Tongue (tissue), 2 donors: ENCODE measurements around the gene PDCL3. TPM values are rescaled to one million over a fixed set of nuclear protein-coding genes. Genes with fewer than 3 reads are reported as not detected.

Experiments
- DNase-seq: peaks from one replicate; pipeline ENCODE4 v3.0.0-alpha.2; 2015
- total RNA-seq: library from RNA; depleted of rRNA; stranded (reverse); fragments of >200 nt; gene quantifications from one replicate; pipeline ENCODE4 v1.2.3, GENCODE V29; 2014

The PDCL3 gene
- total RNA-seq, 1 donor from 2014 or later: 20.9 TPM

DNA sequence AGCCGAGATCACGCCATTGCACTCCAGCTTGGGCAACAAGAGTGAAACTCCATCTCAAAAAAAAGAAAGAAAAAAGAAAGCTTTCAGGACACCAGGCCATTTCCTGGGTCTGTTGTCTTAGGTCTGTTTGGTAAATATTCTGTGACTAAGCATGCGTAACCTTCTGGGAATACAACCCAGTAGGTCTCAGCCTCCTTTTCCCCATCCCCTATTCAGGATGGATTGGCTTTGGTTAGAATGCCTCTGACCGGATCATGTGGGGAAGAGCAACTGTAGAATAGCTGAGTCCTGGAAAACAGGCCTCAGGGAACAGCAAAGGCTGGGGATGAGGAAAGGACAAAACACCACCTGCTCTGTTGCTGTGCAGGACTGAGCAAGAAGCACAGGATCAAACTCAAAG is 1.6 kb upstream of the PDCL3 start:
- DNase-seq: no peak

DNA sequence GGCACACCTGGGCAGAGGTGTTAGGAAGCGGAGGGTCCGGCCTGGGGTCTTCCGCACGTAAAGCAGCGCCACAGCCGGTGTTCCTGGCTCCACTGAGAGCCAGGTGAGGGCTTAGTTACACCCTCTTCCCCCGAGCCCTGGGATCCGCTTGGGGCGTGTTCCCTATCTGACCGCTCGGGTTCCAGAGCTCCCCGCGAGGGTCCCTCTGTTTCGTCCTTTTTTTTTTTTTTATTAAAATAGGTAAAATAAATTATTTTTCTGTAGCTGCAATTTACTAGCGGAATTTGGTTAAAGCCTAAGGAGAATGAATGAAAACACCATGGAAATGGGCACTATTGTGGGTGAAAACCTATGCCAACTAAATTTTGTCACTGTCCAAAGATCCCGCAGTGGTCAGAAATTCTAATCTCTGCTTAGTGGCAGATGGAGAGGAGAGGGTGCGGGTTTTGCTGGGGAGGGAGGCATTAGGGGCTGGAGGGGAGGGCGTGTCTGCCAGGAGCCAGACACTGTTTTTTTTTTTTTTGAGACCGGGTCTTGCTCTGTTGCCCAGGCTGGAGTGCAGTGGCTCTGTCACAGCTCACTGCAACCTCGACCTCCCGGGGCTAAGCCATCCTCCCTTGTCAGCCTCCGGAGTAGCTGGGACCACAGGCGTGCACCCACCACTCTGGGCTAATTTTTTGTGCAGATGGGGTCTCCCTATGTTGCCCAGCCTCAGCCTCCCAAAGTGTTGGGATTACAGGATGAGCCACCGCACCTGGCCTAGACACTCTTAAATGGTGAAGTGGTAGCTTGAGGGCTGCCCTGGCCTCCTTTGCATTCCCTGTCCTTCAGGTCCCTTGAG is 834 bp downstream of the PDCL3 start:
- peak; percentile 17 for DNase-seq

DNA sequence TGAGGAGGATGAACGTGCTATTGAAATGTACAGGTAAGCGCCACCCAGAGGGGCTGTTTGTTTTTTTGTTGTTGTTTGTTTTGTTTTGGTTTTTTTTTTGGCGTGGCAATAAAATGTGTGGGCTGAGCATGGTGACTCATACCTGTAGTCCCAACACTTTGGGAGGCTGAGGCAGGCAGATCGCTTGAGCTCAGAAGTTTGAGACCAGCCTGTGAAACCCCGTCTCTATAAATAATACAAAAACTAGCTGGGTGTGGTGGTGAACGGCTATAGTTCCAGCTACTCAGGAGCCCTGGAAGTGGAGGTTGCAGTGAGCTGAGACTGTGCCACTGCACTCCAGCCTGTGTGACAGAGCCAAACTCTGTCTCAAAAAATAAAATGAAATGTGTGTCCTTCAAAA is 6.2 kb downstream of the PDCL3 start:
- DNase-seq: no peak

DNA sequence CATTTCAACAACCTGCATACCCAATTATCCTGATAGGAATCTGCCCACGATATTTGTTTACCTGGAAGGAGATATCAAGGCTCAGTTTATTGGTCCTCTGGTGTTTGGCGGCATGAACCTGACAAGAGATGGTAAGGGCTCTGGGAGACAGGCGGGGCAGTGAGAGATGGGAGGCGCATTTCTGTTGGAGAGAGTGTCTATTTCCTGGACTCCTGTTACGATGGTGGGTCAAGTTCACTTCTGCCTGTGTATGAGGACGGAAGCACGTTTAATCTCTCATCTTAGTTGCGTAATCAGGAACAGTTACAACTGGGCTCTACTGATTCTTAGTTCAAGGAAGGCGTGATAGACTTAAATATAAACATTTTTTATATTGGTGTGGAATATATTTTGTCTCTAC is 8.9 kb downstream of the PDCL3 start:
- DNase-seq: no peak

DNA sequence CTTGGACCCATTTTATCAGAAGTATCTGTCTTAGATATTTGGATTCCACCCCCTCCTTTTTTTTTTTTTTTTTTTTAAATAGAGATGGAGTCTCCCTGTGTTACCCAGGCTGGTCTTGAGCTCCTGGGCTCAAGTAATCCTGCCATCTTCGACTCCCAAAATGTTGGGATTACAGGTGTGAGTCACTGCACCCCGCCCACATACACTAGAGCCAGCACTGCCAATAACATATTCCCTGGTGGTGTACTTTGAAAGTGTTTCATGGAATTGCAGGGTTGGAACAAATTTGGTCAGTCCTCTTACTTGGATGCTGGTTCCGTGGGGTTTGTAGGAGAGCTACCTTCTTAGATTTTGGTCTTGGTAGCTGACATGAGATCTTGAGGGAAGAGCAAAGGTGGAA is 15.0 kb downstream of the PDCL3 start:
- DNase-seq: no peak

DNA sequence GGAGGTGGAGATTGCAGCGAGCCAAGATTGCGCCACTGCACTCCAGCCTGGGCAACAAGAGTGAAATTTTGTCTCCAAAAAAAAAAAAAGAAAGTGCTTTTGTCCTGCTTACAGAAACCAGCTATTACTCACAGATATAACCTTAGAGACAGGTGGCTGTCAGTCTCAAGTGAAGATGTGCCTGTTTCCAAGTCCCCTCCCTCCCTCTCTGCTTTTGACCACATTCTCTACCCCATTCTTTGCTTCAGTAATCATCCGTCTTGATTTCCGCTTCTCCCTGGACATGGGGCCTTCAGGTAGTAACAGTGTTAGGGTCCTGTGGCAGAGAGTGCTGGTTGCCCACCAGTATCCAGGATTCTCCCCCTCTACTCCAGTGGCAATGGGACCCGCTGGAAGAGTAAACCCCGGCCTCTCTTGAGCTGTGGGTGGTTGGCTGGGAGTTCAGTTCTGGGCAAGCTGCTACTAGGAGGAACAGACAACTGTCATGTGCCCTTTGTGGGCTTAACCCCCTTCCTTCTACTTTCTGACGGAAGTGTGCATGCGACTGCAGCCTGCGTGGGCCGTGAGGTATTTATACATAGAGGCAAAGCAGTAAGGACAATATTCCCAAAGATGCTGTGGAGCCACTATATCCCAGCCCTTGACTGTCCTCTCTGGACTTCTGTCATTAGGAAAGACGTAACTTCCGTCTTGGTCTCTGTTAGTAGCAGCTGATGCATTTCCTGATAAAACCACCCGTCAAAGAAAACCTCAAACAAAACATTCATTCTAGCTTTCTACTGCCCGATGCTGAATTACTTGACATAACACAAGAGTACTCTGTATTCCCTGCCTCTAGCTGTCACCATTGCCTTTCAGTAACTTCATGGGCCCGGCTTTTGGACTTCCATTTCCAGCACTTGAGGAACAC is 17.8 kb downstream of the PDCL3 start:
- no peak for DNase-seq

DNA sequence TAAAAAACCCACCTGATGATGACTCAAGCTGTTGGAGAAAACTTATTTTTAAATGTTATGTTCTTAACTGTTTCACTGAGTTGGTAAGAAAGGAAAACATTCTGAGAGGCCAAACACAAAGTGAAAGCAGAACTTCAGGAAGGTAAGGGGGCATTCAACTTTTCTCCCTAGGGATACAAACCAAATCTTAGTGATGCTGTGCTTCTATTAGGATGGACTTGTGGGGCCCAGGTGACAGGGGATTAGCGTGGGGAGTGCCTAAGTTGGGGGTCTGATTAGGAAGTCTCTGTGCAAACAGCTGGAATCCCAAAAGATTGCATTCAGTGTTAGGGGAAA is 18.5 kb downstream of the PDCL3 start:
- no peak for DNase-seq

DNA sequence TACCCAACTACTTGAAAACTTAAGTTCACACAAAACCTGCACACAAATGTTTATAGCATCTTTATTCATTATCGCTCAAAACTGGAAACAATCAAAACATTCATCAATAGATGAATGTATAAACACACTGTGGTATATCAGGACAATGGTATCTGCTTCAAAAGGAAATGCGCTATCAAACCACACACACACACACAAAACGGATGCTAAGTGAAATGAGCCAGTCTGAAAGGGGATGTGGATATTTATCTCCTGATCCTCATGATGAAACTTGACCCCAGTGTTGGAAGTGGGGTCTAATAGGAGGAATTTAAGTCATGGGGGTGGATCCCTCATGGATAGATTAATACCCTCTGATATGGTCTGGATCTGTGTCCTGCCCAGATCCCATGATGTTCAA is 22.0 kb downstream of the PDCL3 start:
- no peak for DNase-seq

DNA sequence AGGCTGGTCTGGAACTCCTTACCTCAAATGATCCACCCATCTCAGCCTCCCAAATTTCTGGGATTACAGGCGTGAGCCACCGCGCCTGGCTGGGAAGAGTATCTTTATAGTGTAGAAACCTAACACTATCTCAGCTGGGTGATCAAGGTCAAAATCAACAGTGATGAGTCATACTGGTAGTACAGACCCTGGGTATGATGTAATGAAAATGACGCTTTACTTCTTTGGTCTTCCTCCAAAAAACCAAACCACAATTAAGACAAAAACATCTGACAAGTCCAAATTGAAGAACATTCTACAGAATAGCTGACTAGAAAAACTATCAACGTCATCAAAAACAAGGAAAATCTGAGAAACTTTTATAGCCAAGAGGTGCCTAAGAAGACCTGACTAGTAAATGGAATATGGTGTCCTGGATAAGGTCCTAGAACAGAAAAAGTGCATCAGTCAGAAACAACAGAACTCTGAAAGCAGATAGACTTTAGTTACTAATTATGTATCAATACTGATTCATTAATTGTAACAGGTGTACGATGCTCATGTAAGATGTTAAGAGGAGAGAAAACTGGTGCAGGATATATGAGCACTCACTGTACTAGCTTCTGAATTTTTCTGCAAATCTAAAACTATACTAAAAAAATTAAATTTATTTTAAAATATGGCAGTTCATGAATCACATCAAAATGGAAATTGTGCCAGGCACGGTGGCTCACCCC is 25.4 kb downstream of the PDCL3 start:
- DNase-seq: no peak

DNA sequence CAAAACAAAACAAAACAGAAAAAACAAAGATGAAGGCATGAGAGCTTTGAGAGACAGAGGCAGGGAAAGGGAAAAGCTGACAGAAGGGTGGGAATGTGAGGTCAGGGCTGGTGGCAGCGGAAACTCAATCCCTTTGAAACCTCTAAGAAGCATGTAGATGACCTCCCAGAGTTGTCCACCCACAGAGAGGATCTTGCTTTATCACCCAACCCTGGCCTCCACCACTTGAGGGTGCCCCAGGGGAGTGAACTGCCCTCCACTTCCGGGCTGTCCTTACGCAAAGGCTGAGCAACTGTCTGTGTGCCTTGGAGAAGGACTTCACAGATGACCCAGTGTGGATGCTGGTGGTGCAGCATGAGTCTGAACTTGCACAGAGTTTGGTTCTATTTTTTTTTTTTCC is 26.7 kb downstream of the PDCL3 start:
- no peak for DNase-seq

DNA sequence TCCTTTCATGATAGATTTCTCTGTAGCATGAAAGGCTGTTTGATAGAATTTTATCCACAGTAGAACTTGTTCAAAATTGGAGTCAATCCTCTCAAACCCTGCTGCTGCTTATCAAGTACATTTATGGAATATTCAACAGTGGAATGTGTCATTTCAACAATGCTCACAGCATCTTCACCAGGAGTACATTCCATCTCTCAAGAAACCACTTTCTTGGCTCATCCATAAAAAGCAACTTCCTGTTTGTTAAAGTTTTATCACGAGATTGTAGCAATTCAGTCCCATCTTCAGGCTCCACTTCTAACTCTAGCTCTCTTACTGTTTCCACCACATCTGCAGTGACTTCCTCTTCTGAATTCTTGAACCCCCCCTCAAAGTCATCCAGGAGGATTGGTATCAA is 29.4 kb downstream of the PDCL3 start:
- no peak for DNase-seq

DNA sequence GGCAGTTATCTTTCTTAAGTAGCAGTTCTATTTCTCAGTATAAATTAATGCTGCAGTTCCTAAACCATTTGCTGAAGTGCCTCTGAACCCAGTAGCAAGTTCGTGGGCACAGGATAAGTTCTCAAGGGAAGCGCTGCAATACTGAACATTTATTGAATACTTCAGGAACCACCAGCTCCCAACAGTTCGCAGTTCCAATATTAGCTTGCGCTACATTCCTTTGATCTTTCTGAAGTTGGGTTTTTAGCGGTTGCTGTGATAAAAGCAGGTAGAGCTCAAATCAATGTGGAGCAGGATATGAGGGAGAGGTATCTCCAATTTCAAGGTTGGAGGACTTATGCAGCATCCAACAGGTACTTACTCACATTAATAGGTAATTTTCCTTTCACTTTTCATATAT is 33.7 kb downstream of the PDCL3 start:
- DNase-seq: no peak

DNA sequence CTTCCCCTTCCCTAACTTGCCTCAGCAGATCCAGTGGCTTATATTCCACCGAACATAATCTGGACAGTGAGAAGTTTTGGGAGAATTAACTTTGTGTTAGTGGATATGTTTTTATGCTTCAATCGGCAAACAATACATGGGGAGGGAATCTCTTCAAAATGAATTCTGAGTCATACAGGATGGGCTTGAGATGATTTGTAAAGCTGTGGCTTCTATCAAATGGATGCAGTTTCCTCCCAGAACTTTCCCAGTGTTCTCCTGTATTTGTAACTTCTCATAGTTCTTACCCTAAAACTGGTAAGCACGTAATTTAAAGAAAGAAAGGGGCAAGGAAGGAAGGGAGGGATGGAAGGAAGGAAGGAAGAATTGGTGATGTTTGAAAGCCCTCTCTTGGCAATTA is 36.8 kb downstream of the PDCL3 start:
- no peak for DNase-seq

DNA sequence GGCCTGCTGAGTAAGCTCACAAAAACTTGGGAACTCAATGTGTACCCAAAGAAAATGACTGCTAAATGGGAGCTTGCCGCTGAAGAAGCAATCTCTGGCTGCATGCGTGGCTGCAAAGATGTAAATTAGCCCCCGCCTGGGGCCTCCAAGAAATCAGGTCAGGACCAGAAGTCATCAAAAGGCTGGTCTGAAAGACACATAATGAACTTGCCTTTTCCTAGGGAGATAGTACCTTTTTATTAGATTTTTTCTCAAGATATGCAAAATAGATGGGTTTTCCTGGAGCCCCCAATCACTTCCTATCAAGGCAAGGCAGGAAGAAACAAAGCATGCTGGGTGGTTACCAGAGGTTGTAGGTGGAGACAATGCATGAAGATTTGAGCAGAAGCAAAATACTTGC is 38.9 kb downstream of the PDCL3 start:
- DNase-seq: no peak

DNA sequence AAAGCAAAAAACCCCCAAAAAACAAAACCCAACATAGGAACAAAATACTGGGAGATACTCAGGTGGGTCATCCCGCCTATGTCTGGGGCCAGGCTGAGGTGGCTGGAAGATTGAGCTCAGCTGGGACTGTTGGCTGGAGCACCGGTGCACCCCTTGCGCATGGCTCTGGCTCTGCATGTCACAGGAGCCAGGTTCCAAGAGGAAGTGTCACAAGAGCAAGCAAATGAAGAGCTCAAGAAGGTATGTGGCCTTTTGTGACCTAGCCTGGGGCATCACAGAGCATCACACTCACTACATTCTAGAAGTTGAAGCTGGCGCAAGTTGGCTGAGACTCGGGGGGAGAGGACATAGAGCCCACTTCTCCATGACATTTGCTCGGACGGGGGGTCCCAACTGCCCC is 40.6 kb downstream of the PDCL3 start:
- no peak for DNase-seq

DNA sequence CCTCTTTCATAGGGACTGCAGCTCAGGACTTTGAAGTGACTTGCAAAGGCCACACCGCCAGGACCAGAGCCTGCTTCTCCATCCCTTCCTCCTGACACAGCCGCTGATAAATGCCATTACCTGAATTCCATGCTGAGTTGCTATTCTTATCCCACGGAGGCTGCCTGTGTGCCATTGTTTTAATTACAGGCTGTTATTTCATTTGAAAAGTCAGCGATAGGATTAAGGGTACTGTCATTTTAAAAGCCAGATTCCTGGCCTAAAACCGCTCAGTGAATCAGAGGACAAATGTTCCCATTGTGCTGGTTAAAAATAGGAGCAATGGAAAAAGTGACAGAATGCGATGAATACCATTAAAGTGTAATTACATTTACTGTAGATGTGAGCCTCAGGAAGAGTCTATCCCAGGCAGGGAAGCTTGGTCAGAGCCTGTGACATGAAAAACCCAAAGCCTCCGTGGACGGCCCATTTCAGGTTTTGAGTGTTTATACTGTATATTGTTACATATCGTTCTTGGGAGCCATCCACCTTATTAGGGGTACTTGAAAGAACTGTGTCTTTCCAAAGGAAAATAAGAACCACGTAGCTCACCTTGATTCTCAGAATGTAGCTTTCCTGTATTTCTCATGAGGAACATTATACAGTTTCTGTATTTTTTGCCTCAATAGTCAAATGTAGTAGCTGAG is 41.3 kb downstream of the PDCL3 start:
- peak; percentile 52 for DNase-seq

DNA sequence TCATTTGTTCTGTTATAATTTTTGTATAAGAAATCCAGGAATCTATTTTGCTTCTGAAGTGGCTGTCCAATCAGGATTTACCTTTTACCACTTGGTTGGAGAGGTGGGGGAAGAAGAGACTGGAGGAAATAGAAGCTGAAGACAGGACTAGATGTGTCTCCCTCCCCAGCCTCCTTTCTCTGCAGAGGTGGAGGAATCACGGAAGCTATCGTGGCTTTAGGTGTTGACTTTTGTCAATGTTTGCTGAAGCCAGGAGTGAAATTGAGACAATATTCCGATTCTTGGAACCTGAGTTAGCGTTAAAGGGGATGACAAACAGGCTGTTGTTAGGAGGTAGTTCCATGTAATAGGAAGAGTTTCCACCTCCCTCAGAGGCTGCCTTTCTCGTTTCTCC is 43.5 kb downstream of the PDCL3 start:
- no peak for DNase-seq

DNA sequence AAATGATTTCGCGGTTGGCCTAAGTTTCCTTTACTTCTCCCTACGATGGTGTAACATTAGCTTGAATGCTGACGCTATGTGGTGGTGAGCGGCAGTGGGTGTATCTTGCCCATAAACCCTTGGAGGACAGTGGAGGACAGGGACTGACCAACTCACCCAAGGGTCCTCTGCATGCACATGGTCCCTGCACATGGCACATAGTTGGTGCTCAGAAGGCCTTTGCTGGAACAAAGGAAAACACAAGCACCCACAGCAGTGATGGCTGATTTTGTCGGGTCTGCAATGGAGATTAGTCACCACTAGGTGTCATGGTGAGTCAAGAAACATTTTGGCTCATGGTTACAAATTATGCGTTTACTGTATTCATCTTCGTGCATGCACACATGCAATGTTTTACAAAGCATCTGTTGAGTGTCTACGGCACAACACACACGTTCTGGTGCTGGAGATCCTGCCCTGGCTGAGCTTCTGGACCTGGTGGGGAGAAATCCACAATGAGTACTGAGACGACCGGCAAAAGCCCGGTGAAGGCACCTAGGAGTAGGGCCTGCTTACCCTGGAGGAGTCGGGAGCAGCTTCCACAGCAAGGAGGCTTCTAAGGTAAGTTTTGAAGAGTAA is 44.0 kb downstream of the PDCL3 start:
- peak; percentile 48 for DNase-seq

DNA sequence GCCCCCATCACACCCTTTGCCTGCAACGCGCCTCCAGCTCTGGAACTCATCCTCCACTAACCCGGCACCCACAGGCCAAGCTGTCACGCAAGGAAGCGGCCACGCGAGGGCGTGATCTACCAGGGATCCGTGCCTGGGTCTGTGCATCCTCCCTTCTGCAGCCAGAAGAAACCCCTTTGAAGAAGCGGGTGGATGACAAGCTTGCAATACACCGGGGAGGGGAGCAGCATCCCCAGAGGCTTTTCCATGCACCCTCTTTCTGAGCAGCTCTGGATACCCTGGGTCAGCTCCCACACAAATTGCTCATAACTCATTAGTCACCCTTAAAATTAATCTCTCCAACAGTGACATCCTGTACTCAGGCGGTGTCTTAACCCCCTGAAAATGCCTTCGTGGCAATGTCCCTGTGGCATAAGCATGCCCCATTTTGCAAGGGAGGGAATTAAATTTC is 47.6 kb downstream of the PDCL3 start:
- DNase-seq: peak; percentile 82

DNA sequence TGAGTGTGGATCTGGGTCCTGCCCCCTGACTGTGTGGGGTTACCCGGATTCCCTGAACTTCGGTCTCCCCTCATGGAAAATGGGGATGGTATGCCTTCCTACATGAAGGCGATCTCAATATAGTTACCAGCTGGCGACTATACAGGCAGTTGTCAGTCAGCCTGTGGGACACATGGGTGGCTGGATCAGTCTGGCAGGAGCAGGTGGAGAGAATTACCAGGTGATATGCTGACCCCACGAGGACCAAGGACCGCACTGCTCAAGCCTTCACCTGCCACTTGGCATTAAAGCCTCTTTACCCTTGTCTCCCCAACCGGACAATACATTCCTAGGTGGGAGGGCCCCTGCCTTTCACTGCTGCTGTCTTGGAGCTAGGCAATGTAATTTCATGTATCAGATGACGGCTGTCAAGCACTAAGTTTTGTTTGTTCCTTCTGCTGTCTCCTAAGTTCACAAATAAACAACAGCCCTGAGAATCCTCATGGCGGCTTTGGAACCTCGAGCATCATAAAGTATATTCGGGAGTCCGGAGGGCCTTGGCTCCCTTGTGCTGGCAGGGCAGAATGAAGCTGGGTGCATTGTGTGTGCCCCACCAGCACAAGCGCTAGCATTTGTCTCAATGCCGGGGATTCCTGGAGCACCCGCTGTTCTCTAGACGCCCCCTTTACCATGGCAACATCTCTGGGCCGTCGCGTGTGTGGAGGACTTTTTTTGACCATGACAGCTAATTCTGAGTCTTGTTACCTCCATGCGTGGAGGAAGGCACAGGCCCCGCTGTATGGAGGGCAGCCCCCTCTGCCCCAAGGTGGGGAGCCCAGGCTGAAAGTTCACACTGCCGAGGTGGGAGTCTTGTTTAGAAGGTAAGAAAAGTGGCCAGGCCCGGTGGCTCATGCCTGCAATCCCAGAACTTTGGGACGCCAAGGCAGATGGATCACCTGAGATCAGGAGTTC is 48.6 kb downstream of the PDCL3 start:
- DNase-seq: peak; percentile 21
